Stimulated activated naive CD8-positive, alpha-beta T cell treated with anti-CD3 and anti-CD28 coated beads, Interleukin-15, Interleukin-2, amounts not matched to agents 100 ng/mL and 50 ng/mL, for 24 hours (primary cell): ENCODE results near the gene DOCK3.
"Not testable (repeated sequence)": the region's sequence is repeated elsewhere in the genome, so short reads cannot be mapped to it uniquely, and the experiment has no call there.

Source experiments
- H3K27ac Mint-ChIP-seq: one replicate; pipeline ENCODE4 v1.8.0; 2021; ENCODE audit warnings: mild to moderate bottlenecking, mixed read lengths
- H3K27me3 Mint-ChIP-seq: one replicate; pipeline ENCODE4 v1.8.0; 2021; ENCODE audit warnings: mixed read lengths
- H3K36me3 Mint-ChIP-seq: one replicate; pipeline ENCODE4 v1.8.0; 2021; ENCODE audit warnings: low read depth, mixed read lengths
- H3K4me1 Mint-ChIP-seq: one replicate; pipeline ENCODE4 v1.8.0; 2021; ENCODE audit warnings: low read depth, mixed read lengths
- H3K4me3 Mint-ChIP-seq: one replicate; pipeline ENCODE4 v1.8.0; 2021; ENCODE audit warnings: mild to moderate bottlenecking, mixed read lengths
- H3K9me3 Mint-ChIP-seq: one replicate; pipeline ENCODE4 v1.8.0; 2021; ENCODE audit warnings: mixed read lengths

DOCK3 gene

DNA sequence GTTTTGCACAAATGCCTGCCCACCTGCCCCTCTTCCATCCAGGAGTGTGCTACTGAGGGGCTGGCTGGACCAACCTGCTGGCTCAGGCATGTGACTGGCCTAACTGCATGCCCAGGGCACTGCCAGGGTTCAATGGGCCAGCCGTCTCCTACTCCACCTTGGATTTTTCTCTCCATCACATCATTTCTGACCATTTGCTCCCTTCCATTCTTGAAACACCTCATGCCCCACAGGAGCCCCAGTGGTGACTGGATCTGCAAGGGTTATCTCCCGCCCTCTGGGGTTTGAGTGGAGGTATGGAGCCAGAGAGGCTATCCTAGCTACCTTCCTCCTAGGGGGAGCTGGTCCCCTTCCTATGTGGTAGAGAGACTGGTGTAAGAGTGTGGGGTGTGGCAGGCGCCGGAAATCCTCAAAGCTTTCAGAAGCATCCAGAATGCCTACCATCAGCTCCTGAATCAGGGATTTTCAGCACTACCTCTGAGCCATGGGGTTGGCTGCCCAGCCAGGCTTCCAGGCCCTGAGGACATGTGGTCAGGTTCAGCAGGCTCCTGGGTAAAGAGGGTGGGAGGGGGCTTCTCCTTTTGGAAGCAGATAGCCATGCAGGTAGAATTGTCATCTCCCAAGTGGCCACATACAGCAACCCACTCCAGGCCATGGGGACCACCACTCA is 707.5 kb downstream of the DOCK3 start:
- no peak overlapping the region for H3K4me3 Mint-ChIP-seq
- peaks cover 20% of the 10 kb centered on the region for H3K36me3 Mint-ChIP-seq
- H3K27me3 Mint-ChIP-seq = no peaks in the 10 kb centered on the region
- H3K27ac Mint-ChIP-seq = no peak overlapping the region
- peaks cover 31% of the 10 kb centered on the region for H3K4me1 Mint-ChIP-seq
- no peaks in the 10 kb centered on the region for H3K9me3 Mint-ChIP-seq

DNA sequence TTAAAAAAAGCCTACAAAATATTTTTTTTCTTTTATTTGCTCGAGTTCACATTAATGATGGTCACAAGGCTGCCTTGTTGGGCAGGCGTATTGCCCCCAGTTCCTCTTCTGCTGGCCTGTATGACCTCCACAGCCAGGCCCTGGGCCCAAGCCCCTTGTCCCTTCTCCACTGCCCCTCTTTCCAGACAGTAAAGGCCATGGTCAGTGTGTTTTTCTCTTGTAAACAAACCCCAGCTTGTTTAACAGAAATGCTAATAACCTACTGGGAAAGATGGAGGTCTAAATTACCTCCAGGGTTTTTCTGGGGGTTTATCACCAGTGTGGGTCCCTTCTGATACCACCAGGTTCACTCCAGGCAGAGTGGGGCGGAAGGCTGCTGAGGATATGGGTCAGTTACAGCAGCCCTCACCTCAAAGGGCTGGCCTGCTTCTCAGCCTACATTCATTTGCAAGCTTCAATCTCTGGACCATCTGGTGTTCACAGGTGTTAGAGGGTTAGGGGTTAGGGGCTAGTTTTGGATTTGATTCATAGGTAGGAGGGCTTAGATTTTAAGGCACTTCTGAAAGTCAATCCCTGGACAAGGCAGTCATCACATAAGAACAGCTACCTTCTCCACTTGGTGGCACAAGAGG is 708.3 kb downstream of the DOCK3 start:
- Mint-ChIP-seq H3K9me3 (no peaks in the 10 kb centered on the region), H3K36me3 (peaks cover 26% of the 10 kb centered on the region), H3K27ac (peak overlapping the region; percentile 99), H3K4me3 (peak overlapping the region; percentile 100), H3K27me3 (no peaks in the 10 kb centered on the region), H3K4me1 (peaks cover 40% of the 10 kb centered on the region)

- peaks cover 49% of the 10 kb centered on the region for H3K4me1 Mint-ChIP-seq
- peak overlapping the region; percentile 99 for H3K27ac Mint-ChIP-seq
- peak overlapping the region; percentile 100 for H3K4me3 Mint-ChIP-seq
- no peaks in the 10 kb centered on the region for H3K27me3 Mint-ChIP-seq
- H3K9me3 Mint-ChIP-seq = no peaks in the 10 kb centered on the region
- H3K36me3 Mint-ChIP-seq = peaks cover 36% of the 10 kb centered on the region
Observed at GRCh38 chr3:51384055-51384725, 709.5 kb downstream of the DOCK3 start.

- Mint-ChIP-seq H3K36me3 (peaks cover 44% of the 10 kb centered on the region), H3K4me3 (peak within 1 kb of the TSS; percentile 100), H3K27me3 (no peaks in the 10 kb centered on the region), H3K9me3 (no peaks in the 10 kb centered on the region), H3K27ac (peak within 1 kb of the TSS; percentile 99), H3K4me1 (peaks cover 54% of the 10 kb centered on the region)
Observed at GRCh38 chr3:51384726-51385473, 710.2 kb downstream of the DOCK3 start, which contains the start of gene MANF. MANF (plus strand) TSS chr3:51385291; CDS start chr3:51385343, 52 bp downstream.

DNA sequence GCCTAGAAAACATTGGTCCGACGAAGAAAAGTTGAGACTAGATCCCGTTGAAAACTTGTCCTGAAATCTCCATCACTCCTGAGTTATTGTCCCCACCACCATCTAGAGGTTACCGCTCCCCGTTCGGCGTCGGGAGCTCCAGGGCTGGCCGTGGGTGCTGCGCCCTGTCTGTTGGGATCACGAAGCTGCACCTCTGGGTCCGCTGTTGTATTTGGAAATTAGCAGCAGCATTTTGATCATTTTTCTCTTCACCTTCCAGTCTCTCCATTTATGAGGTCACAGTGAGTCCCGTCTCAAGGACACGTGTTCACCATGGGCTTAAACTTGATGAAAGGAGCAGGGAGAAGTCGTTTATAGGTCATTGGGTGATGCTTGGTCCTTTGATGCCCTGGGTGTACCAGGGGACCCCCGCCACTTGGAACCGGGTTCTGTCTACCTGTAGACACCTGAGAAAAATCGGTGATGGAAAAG is 710.9 kb downstream of the DOCK3 start:
- no peaks in the 10 kb centered on the region for H3K9me3 Mint-ChIP-seq
- no peaks in the 10 kb centered on the region for H3K27me3 Mint-ChIP-seq
- peaks cover 44% of the 10 kb centered on the region for H3K36me3 Mint-ChIP-seq
- peaks cover 57% of the 10 kb centered on the region for H3K4me1 Mint-ChIP-seq
- H3K27ac Mint-ChIP-seq = peak overlapping the region; percentile 99
- peak overlapping the region; percentile 100 for H3K4me3 Mint-ChIP-seq

DNA sequence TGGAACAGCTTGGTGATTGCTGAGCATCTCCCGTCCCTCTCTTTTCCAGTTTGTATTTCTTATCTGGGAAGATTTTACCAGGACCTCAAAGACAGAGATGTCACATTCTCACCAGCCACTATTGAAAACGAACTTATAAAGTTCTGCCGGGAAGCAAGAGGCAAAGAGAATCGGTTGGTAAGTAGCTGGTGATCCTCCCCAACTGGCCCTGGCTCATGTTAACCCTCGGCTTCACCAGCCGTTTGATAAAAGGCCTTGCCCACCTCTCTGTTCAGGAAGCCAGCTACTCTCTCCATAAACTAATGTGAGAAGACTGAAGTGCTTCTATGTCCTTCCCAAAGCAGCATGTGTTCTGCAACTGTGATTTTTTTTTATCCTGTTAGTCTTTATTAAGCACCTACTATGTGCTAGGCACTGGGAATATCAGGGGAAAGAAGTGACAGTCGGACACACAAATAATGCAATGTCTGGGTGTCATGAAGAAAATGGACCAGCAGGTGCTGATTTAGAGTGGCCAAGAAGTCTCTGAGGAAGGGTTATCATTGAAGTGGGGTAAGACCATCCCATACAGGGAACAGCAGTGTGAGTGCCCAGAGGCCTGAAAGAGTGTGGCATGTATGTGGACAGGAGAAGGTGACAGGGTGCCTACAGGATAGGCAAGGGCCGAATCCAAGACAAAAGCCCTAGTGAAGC is 711.6 kb downstream of the DOCK3 start:
- Mint-ChIP-seq H3K27me3 (no peaks in the 10 kb centered on the region), H3K9me3 (no peaks in the 10 kb centered on the region), H3K36me3 (peaks cover 44% of the 10 kb centered on the region), H3K4me3 (peak overlapping the region; percentile 100), H3K27ac (peak overlapping the region; percentile 99), H3K4me1 (peaks cover 57% of the 10 kb centered on the region)

- peak overlapping the region; percentile 100 for H3K4me3 Mint-ChIP-seq
- peaks cover 44% of the 10 kb centered on the region for H3K36me3 Mint-ChIP-seq
- no peaks in the 10 kb centered on the region for H3K27me3 Mint-ChIP-seq
- peak overlapping the region; percentile 99 for H3K27ac Mint-ChIP-seq
- H3K9me3 Mint-ChIP-seq = no peaks in the 10 kb centered on the region
- H3K4me1 Mint-ChIP-seq = peaks cover 57% of the 10 kb centered on the region
Observed at GRCh38 chr3:51386852-51387229, 712.1 kb downstream of the DOCK3 start.

GRCh38 chr3:51387281-51387680 is 712.6 kb downstream of the DOCK3 start:
- Mint-ChIP-seq H3K36me3 (peaks cover 44% of the 10 kb centered on the region), H3K4me3 (peak overlapping the region; percentile 100), H3K27ac (peak overlapping the region; percentile 99), H3K4me1 (peaks cover 58% of the 10 kb centered on the region)
- H3K27me3 Mint-ChIP-seq, H3K9me3 Mint-ChIP-seq: not testable (repeated sequence)

DNA sequence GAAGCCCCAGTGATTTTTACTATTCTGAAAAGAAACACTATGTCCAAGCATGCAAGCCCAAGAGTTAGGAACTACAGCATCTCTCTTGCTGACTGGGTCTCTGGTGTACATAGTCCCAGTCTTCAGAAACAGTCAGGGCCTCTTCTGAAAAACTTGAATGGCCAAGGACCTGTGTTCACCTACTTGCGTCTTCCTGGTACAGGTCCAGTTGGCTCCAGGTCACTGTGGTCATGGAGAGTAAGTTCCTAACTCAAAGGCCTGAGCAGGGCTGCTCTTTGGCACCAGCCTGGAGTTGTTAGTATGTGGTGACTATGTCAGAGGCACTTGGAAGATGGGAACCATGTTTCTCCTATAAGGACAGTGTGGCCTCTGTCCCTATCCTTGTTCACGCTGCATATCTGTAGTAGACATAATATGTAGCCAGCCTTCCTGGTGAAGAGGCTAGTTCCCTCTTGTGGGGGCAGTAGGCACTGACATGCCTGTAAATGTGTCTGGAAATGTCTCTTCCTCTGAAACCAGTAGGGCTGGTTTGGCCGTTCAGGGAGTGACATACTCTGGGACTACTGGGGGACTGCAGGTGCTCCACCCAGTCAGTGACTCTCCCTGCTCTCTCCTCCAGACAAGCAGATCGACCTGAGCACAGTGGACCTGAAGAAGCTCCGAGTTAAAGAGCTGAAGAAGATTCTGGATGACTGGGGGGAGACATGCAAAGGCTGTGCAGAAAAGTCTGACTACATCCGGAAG is 713.7 kb downstream of the DOCK3 start:
- Mint-ChIP-seq H3K9me3 (no peaks in the 10 kb centered on the region), H3K4me3 (peak overlapping the region; percentile 100), H3K27ac (peak overlapping the region; percentile 61), H3K36me3 (peaks cover 51% of the 10 kb centered on the region), H3K4me1 (peaks cover 62% of the 10 kb centered on the region), H3K27me3 (no peaks in the 10 kb centered on the region)

DNA sequence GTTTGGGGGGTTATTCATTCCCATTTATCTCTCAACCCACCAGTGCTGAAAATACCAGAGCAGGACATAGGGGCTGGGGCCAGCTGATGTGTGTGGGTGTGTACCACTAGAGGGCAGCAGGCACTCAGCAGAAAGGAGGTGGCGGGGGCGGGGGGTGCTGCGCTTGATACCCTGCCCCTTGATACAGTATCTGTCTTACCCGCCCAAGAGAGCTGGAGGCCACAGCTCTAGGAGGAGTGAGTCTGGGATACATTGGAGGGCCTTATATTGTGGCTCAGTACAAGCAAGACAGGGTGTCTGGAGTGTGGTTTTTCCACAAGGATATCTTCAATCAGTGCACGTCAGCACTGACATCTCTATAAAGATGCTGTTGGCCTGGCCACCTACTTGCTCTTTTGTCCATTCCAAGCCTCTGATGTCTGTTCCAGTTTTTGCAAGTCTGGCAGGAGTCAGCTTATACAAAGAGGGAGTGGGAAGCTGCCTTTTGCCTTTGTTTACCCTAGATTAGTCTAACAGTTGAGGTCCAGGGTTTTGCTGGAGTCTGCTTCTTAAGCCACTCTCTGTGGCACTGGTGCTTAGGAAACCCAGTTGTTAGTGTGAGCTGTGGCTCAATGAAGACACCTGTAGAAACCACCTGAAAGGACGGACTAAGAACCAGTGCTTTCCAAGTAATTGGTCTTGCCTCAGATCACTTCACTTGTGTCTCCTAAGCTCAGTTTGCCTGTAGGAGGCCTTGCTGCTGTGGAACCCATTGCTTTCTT is 714.9 kb downstream of the DOCK3 start:
- Mint-ChIP-seq H3K36me3 (peaks cover 57% of the 10 kb centered on the region), H3K4me3 (peak overlapping the region; percentile 62), H3K27me3 (no peaks in the 10 kb centered on the region), H3K4me1 (peaks cover 64% of the 10 kb centered on the region), H3K27ac (peak overlapping the region; percentile 36), H3K9me3 (no peaks in the 10 kb centered on the region)

- H3K27me3 Mint-ChIP-seq = no peaks in the 10 kb centered on the region
- peaks cover 72% of the 10 kb centered on the region for H3K4me1 Mint-ChIP-seq
- peaks cover 63% of the 10 kb centered on the region for H3K36me3 Mint-ChIP-seq
- H3K27ac Mint-ChIP-seq = peak overlapping the region; percentile 16
- peak overlapping the region; percentile 62 for H3K4me3 Mint-ChIP-seq
- H3K9me3 Mint-ChIP-seq = no peaks in the 10 kb centered on the region
Observed at GRCh38 chr3:51390246-51391074, 715.7 kb downstream of the DOCK3 start.

DNA sequence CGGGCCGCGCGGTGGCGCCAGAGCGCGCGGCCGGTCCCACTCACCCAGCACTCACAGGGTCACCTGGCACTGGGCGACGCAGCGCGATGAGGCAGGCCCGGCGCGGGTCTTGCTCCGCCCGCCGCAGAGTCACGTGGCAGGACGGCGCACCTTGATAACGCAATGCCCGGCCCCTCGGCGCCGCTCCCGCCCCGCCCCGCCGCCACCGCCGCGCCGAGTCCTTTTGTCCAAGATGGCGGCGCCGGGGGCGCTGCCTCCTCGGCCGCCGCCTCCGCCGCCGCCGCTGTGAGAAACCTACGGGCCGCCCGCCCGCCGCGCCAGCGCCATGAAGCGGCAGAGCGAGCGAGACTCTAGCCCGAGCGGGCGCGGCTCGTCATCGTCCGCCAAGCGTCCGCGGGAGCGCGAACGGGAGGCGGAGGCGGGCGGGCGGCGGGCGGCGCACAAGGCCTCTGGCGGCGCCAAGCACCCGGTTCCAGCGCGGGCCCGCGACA is 716.4 kb downstream of the DOCK3 start, which contains the start of gene RBM15B:
RBM15B (plus strand) TSS at position 211 of the 491 bp plus-strand sequence; CDS start at position 326, 115 bp downstream.
- Mint-ChIP-seq H3K4me3 (peak within 1 kb of the TSS; percentile 85), H3K9me3 (no peaks in the 10 kb centered on the region), H3K4me1 (peaks cover 68% of the 10 kb centered on the region), H3K27ac (peak within 1 kb of the TSS; percentile 81), H3K27me3 (no peaks in the 10 kb centered on the region), H3K36me3 (peaks cover 57% of the 10 kb centered on the region)
